Activated naive CD4-positive, alpha-beta T cell treated with Interleukin-2 at 50 U/mL for 16 hours (primary cell): ENCODE results near the gene INHBC.
A peak's percentile ranks its signal among the peaks of the same experiment; 100 is the strongest.
"Not testable (repeated sequence)": the region's sequence is repeated elsewhere in the genome, so short reads cannot be mapped to it uniquely, and the experiment has no call there.

Source experiments
- DNase-seq: peaks from one replicate; pipeline ENCODE4 v3.0.0-alpha.2; 2020

Gene INHBC

DNA sequence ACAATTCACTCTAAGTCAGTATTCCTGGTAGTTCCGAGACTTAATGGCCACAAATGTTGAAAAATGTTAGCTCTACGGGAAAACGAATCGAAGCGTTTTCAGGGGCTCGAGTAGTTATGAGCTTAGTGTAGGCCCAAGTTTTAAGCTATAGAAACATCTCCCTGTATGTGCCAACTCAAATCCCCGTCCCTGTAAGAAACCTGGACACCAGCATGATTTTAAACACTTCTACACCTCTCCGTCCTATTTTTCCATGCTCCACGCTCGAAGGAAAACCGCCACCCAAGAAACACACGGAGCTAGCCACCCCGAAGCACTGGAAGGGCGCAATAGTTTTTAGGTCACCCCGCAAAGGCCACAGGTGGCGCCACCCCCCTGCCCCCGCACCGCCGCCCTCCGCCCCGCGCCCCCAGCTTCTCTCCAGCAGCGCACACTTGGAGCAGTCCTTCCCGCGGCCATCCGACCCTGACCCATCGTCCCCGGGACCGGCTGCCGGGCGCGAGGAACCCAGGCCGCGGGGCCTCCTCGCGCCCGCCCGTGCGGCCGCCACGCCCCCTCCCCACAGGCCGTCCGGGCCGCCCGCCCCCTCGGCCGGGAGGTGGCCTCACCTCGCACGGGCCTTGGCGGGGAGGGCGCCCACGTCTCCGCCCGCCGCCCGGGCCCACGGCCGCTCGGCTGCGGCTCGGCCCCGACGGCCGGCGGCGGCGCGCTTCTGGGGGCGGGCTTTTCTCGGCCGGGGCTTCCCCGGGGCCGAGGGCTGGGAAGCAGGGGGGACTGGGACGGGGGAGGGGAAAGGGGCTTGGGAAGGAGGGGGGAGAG is 4.3 kb upstream of the INHBC start:
- no peak for DNase-seq

DNA sequence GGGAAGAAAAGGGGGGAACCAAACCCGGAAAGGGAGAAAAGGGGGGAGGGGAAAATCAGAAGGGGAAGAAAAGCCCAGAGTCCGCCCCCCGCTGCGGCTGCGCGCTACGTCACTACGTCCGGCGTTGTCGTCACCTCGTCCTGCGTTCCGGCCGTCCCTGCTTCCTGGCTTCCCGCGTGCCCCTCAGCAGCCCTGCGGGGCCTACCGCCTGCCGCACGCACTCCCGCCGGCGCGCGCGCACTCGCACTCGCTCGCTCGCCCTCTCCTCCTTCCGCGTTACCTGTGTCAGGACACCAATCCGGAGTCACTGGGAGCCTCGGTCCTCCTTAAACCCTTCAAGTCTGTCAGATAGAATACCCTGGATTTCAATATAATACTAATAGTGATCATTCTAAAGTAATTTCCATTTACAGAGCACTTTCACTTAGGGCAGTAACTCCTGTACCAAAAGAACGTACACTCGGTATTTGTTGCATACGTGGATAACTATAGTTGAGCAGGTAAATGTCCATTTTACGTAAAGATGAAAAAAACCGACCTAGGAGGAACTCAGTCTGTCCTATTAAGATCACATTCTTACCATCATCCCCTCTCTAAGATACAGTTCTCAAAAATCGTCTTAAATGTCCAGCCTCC is 3.5 kb upstream of the INHBC start, which contains the start of gene R3HDM2:
TSS of gene R3HDM2 (minus strand) at position 113 of the 636 bp plus-strand sequence. CDS start 120,615 bp downstream, outside the sequence.
- DNase-seq: peak; percentile 96

DNA sequence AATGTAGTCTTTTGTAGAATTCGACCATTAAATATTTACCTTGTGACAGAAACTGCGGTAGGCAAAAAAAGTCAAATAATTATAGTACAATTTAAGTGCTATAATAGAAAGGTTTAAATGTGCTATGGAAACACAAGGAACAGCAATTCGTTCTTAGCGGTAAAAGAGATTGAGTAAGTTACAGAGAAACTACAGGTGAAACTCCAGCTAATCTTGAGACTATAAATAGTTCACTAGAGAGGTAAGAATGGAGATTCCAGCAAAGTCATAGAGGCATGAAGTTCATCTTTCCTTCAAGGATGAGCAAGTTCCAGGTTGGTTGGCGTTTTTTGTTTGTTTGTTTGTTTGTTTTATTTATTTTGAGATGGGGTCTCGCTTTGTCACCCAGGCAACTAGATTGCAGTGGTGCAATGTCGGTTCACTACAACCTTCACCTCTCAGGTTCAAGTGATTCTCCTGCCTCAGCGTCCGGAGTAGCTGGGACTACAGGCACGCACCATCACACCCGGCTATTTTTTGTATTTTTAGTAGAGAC is 2.9 kb upstream of the INHBC start:
- DNase-seq: no peak

DNA sequence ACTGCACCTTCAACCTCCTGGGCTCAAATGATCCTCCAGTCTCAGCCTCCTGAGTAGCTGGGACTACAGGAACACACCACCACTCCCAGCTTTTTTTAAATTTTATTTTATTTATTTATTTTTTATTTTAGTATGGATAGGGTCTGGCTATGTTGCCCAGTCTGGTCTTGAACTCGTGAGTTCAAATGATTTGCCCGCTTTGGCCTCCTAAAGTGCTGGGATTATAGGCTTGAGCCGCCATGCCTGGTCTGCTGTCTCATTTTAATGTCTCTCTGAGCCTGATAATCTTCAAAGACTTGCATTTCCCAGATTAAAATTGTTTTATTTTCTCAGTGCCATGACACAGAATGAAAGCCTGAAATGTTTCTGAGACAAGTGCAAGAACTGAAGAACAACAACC is 1.2 kb upstream of the INHBC start:
- DNase-seq: no peak

DNA sequence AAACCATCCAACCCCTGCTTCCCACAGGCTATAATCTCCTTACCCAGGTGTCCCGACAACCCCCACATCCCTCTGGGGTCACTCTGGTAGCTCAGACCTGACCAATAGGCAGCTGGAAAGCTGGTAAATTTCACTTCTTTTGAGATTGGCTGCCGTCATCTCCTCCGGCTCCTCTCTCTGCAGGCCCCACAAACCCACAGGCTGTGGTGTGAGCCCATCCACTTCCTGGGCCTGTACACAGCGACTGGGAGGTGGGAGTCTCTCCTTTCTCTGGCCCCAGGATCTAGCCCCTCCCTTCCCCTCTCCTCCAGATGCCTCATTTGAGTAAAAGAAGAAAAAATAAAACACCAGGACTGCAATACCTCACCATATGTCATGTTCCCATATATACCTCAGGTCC is 709 bp downstream of the INHBC start:
- DNase-seq: no peak

DNA sequence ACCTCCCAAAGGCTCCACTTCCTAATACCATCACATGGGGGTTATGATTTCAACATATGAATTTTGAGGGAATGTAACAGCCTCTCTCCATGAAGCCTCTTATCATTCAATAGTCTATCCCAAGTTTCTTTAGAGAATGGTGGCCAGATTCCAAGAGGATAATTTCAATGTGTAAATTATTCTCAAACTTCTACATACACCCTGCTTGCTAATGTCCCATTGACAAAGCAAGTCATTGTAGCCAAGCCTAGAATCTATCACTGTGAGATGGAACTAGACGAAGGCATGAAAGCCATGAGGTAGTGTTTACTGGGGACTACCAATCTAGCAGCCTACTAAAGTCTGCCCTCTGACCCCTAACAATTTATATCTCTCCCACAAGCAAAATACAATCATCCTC is 3.8 kb downstream of the INHBC start:
- no peak for DNase-seq

DNA sequence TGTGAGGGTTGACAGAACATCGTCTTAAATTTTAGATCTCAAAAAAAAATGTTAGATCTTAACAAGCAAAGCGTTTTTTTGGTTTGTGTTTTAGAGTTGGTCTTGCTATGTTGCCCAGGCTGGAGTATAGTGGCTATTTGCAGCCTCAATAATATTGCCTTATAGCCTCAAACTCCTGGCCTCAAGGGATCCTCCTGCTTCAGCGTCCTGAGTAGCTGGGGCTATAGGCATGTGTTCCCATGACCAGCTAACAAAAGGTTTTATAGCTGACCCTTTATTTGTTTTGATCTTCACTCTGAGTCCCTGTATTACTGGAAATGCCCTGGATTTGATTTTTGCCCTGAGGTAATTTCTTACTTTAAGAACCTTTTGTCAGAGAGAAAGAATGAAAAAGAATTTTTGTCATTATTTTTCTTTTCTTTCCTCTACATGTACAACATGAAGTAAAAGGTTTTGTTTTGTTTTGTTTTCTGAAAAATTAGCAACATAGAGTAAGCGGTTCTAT is 5.2 kb downstream of the INHBC start:
- no peak for DNase-seq

DNA sequence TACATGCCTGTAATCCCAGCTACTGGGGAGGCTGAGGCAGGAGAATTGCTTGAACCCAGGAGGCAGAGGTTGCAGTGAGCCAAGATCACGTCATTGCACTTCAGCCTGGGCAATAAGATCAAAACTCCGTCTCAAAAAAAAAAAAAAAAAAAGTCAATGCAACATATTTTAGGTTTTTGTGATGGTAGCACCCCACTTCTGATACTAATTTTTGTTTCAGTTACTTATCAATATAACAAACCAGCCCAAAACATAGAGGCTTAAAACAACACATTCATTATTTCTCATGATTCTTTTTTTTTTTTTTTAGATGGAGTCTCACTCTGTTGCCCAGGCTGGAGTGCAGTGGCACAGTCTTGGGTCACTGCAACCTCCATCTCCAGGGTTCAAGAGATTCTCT is 6.8 kb downstream of the INHBC start:
- DNase-seq: not testable (repeated sequence)

DNA sequence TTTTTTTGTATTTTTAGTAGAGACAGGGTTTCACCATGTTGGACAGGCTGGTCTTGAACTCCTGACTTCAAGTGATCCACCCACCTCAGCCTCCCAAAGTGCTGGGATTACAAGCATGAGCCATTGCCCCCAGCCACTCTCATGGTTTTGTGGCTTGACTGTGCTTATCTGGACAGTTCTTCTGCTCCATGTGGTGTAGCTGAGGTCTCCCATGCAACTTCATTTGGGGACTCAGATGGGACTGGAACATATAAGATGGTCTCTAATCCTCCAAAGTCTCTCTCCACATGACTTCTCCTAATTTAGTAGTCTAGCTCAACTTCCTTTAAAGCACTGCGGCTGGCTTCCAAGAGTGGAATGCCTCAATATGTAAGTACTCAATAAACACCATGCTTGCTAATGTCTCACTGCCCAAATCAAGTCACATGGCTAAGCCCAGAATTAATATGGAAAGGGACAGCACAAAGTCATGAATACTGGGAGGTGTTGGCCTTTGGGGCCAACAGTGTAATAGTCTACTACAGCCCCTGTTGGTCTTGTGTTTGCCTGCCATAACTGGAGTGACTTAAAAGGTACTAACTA is 7.4 kb downstream of the INHBC start:
- no peak for DNase-seq

DNA sequence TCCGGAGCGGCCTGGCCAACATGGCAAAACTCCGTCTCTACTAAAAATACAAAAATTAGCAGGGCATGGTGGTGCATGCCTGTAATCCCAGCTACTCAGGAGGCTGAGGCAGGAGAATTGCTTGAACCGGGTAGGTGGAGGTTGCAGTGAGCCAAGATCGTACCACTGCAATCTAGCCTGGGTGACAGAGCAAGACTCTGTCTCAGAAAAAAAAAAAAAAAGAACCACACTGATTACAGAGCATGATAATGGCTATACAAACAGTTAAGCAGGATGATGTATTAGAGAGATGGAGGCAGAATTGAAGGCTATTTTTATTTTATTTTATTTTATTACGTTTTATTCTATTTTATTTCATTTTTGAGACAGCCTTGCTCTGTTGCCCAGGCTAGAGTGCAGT is 9.8 kb downstream of the INHBC start:
- not testable (repeated sequence) for DNase-seq

DNA sequence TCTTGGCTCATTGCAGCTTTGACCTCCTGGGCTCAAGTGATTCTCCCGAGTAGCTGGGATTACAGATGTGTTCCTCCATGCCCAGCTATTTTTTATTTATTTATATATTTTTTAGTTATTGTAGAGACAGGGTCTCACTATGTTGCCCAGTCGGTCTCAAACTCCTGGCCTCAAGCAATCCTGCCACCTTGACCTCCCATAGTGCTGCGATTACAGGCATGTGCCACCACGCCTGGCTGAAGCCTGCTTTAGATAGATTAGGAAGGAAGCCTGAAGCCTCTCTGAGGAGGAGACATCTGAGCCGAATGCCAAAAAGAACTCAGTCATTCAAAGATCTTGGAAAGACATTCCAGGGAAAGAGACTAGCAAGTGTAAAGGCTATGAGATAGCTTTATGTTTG is 10.2 kb downstream of the INHBC start:
- no peak for DNase-seq

DNA sequence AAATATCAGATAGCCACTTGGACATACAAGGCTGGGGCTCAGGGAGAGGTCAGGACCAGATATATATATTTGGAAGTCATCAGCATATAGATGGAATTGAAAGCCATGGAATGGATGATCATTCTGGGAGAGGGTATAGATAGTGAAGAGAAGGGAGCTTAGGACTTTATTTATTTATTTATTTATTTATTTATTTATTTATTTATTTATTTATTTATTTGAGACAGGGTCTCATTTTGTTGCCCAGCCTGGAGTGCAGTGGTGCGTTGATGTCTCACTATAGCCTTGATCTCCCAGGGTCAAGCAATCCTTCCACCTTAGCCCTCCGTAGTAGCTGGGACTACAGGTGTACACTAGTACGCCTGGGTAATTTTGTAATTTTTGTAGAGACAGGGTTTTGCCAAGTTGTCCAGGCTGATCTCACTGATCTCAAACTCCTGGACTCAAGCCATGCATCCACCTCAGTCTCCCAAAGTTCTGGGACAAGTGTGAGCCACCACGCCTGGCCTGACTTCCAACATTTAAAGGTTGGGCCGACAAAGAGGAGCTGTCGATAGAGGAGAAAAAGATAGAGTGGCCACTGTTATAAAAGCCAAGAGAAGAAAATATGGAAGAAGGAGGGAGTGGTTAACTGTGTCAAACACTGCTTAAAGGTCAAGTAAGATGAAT is 11.8 kb downstream of the INHBC start:
- DNase-seq: no peak

DNA sequence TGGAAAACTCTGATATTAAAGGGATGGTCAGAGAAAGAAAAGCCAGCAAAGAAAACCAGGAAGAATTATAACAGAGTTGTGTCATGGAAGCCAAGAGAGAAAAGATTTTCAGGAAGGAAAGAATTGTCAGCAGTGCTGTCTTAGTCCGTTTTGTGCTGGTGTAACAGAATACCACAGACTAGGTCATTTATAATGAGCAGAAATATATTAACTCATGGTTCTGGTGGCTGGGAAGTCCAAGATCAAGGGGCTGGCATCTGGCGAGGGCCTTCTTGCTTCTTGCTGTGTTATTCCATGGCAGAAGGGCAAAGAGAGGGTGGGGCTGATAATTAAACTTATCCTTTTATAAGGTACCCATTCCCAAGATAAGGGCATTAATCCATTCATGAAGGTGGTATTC is 14.1 kb downstream of the INHBC start:
- no peak for DNase-seq

DNA sequence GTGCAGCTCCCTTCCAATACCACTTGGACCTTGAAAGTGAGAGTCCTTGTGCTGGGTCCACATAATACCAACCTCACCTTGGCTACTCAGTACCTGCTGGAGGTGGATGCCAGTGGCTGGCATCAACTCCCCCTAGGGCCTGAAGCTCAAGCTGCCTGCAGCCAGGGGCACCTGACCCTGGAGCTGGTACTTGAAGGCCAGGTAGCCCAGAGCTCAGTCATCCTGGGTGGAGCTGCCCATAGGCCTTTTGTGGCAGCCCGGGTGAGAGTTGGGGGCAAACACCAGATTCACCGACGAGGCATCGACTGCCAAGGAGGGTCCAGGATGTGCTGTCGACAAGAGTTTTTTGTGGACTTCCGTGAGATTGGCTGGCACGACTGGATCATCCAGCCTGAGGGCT is 14.8 kb downstream of the INHBC start:
- DNase-seq: no peak

DNA sequence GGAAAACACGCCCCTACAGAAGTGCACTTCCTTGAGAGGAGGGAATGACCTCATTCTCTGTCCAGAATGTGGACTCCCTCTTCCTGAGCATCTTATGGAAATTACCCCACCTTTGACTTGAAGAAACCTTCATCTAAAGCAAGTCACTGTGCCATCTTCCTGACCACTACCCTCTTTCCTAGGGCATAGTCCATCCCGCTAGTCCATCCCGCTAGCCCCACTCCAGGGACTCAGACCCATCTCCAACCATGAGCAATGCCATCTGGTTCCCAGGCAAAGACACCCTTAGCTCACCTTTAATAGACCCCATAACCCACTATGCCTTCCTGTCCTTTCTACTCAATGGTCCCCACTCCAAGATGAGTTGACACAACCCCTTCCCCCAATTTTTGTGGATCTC is 15.5 kb downstream of the INHBC start:
- DNase-seq: no peak

DNA sequence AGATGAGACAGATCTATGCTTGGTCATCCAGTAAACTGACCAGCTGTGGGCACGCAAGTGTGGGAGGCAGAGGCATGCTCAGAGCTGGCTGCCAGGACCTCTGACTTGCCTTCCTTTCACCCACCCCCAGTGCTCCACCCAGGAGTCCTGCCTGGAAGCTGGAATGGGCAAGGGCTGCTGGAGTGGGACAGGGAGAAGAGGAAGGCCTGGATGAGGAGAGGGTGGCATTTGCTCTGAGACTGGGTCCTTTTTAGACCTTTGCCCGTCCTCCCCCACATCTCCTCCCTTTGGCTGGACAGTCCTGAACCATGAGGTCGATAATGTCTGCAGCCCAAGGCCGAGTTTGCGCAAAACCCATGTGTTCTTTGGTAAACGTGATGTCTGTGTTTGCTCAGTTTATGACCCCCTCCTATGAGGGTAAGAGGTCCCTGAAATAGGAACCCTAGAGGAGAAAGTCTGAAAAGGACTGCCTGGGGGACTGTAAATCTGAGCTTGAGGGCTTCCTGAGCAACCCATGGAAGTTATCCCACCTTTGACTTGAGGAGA is 16.7 kb downstream of the INHBC start:
- no peak for DNase-seq

DNA sequence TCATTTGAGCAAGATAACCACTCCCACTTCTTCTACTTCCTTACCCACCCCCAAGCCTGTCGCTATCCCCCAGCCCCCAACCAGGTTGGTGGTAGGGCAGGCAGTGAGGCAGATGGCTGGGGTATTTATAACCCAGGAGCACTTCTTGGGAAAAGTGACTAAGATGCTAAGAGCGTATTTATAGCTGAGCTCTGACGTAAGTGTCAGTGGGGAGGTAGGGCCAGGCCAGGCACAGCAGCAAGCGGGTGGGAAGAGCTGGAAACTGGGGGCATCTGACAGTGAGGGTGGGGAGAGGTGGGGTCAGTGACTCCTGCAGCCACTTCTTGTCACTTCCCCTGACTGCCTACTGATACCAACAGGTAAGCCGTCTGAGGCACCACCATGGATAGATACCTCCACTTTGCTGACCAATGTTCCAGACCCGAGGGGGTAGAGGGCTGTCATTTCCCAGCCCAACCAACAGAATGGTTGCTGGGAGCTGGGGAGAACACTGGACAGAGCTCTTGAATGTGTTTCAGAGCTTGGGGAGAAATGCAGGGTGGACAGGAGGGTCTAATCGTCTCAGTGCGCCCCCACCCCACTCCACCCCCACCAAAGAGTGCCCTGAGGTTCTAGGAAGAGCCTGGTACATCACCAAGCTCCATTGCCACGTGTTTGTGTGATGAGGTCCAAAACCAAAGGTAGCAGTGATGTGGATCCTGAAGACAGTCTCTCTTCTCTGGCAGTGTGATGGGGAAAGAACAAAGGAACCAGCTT is 17.8 kb downstream of the INHBC start:
- no peak for DNase-seq

DNA sequence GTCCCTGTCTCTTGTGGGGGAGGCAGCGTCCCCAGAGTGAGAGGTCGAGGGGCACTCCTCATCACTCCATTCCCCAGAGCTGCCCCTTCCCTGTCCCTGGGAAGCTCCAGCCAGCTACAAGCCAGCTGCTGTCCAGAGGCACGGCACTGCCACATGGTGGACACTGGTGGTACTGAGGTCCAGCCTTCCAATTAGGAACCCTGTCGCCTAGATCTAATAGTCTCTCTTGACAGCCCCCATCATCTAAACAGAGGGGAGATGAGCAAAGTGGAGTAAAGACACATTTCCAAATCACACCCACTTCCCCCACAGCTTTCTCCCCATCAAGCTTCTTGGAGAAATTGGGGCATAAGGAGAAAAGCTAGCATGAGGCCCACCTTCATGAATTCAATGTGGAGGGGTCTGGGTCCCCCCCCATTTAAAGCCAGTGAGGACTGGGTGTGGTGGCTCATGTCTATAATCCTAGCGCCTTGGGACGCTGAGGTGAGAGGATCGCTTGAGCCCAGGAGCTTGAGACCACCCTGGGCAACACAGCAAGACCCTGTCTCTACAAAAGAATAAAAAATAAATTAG is 18.4 kb downstream of the INHBC start:
- peak; percentile 61 for DNase-seq

DNA sequence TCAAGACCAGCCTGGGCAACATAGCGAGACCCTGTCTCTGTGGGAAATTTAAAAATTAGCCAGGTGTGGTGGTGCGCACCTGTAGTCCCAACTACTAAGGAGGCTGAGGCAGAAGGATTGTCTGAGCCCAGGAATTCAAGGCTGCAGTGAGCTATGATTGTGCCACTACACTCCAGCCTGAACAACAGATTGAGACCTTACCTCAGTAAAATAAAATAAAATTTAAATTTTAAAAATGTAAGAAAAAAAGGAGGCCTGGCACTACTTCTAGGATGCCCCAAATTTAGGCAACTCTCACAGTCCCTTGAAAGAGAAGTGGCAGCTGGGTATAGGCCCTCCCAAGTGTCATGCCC is 19.6 kb downstream of the INHBC start:
- DNase-seq: no peak

DNA sequence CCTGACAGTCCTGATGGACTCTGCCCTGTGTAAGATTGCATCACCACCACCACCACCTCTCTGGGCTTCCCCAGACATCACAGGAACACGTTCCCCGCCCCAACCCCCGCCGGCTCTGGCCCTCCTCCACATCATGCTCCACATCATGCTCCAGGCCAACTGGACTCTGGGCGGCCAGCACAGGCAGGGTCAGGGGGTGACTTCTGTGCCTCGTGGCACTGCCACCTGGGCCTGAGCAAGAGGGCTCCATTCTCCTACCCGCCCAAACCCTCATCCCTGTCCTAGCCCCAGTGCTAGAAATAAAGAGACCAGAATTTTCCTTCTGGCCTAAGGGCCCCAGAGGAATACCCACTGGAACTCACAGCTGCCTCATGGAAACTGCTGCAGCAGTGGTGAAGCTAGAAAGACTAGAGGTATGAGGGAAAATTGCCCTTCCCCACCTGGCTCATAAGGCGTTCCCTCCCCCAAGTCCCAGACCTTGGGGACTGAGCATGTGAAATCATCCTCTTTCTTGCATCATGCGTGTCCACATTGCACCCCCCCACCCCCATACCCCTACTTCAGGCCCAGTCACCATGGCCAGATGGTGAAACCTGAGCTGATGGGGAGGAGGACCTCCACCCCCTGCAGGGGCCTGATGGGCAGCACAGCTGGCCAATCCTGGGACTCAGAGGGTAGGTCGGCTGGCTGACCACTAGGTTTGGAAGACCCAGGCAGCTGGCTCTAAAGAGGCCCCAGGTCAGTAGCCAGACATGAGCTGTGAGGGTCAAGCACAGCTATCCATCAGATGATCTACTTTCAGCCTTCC is 20.2 kb downstream of the INHBC start, which contains the start of gene INHBE:
TSS of gene INHBE (plus strand) at position 742 of the 808 bp plus-strand sequence. CDS start 230 bp downstream, outside the sequence.
- no peak for DNase-seq
